Esophagus squamous epithelium (tissue), 5 donors: ENCODE results near the gene C4orf54. TPM values are rescaled to one million over a fixed set of nuclear protein-coding genes. Genes with fewer than 3 reads are reported as not detected.
A peak's percentile ranks its signal among the peaks of the same experiment; 100 is the strongest.

Experiments used
- DNase-seq: peaks from one replicate; lab custom pipeline; 2025; lab: John Stamatoyannopoulos, UW
- H3K27ac ChIP-seq, 4 donors: fragments of 200-600 bp; sonication (generic); one replicate each; pipeline ENCODE4 v1.5.1; 2016 to 2019; ENCODE audit warnings: mild to moderate bottlenecking in 1 of 4
- H3K27me3 ChIP-seq, 4 donors: fragments of 200-600 bp; sonication (generic); 1 replicate in 3 of 4; 2 replicates in 1 of 4; pipeline versions ENCODE4 v1.5.1 to v1.6.0; 2017 to 2021; ENCODE audit warnings: antibody characterized with exemption in 1 of 4
- H3K36me3 ChIP-seq, 3 donors: fragments of 200-600 bp; sonication (generic); one replicate each; pipeline ENCODE4 v1.5.1; 2016 to 2019
- H3K4me1 ChIP-seq, 3 donors: fragments of 200-600 bp; sonication (generic); one replicate each; pipeline ENCODE4 v1.5.1; 2017 to 2019
- H3K4me3 ChIP-seq, 4 donors: fragments of 200-600 bp; sonication (generic); 1 replicate in 3 of 4; 2 replicates in 1 of 4; pipeline ENCODE4 v1.5.1; 2016 to 2019; ENCODE audit warnings: mild to moderate bottlenecking in 2 of 4, moderate library complexity in 1 of 4
- H3K9me3 ChIP-seq, 3 donors: fragments of 200-600 bp; sonication (generic); one replicate each; pipeline ENCODE4 v1.5.1; 2016 to 2019
- CTCF ChIP-seq, 6 experiments: fragments of 450-650 bp in 4 of 6; fragments of 200-600 bp in 2 of 6; sonication (generic) in 2 of 6; IDR thresholded peaks; one replicate each; pipeline ENCODE4 v1.5.1; 2016 to 2019; ENCODE audit warnings: antibody characterized with exemption in 6 of 6, mild to moderate bottlenecking in 4 of 6, moderate library complexity in 4 of 6
- POLR2A ChIP-seq, 4 donors: fragments of 450-650 bp; IDR thresholded peaks; one replicate each; pipeline ENCODE4 v1.6.1; 2017; ENCODE audit warnings: antibody characterized with exemption in 4 of 4, mild to moderate bottlenecking in 4 of 4, moderate library complexity in 3 of 4
- WGBS, 2 donors: methylation state at CpG; one replicate each; pipeline ENCODE4 v1.1.5; 2018; 5-methylcytosine and 5-hydroxymethylcytosine counted together
- intact Hi-C: fragments of 100-400 bp; cut with DNase I; formaldehyde crosslinking; loops from one replicate; pipeline ENCODE4 v1.15.0; 2022
- total RNA-seq, 4 donors: library from RNA; depleted of rRNA; stranded (reverse); fragments of >200 nt; gene quantifications; one replicate each; pipeline ENCODE4 v1.1.0, GENCODE V29; 2016
- donor health status: DM: yes; HTN: yes; CAD: no.

Gene C4orf54
- total RNA-seq, 4 donors from 2014 or later: under 0.01 TPM; not detected in 3

GRCh38 chr4:99679204-99679603 is 21.6 kb upstream of the C4orf54 start:
- H3K4me1 ChIP-seq: peaks cover 0 to 9% (median 0%) of the 10 kb centered on the region in 3 donors
- no peaks in the 10 kb centered on the region for H3K9me3 ChIP-seq
- intact Hi-C loops: no loop called here
- H3K27ac ChIP-seq: peak overlapping the region in 1 of 4 donors; percentile 36
- H3K36me3 ChIP-seq: no peaks in the 10 kb centered on the region
- TF ChIP-seq POLR2A (IDR thresholded peaks at IDR 0.05) (no peak), CTCF (IDR thresholded peaks at IDR 0.05) (peak in 1 of 6 experiments; percentile 31)
- no peak overlapping the region for H3K4me3 ChIP-seq
- H3K27me3 ChIP-seq: no peaks in the 10 kb centered on the region
- WGBS, 2 donors: 14 to 23% methylated on average over 4 of the region's 4 CpGs
- no peak for DNase-seq

- no peak overlapping the region for H3K27ac ChIP-seq
- WGBS, 2 donors: 52 to 56% methylated on average over 1 of the region's 1 CpG
- no peaks in the 10 kb centered on the region for H3K27me3 ChIP-seq
- intact Hi-C loops: no loop called here
- H3K4me3 ChIP-seq: no peak overlapping the region
- peaks cover 0 to 9% (median 0%) of the 10 kb centered on the region in 3 donors for H3K4me1 ChIP-seq
- no peaks in the 10 kb centered on the region for H3K36me3 ChIP-seq
- H3K9me3 ChIP-seq: peaks cover 0 to 20% (median 0%) of the 10 kb centered on the region in 3 donors
- no peak for DNase-seq
- TF ChIP-seq POLR2A (IDR thresholded peaks at IDR 0.05) (no peak), CTCF (IDR thresholded peaks at IDR 0.05) (no peak)
Observed at GRCh38 chr4:99677161-99677560, 19.5 kb upstream of the C4orf54 start.

DNA sequence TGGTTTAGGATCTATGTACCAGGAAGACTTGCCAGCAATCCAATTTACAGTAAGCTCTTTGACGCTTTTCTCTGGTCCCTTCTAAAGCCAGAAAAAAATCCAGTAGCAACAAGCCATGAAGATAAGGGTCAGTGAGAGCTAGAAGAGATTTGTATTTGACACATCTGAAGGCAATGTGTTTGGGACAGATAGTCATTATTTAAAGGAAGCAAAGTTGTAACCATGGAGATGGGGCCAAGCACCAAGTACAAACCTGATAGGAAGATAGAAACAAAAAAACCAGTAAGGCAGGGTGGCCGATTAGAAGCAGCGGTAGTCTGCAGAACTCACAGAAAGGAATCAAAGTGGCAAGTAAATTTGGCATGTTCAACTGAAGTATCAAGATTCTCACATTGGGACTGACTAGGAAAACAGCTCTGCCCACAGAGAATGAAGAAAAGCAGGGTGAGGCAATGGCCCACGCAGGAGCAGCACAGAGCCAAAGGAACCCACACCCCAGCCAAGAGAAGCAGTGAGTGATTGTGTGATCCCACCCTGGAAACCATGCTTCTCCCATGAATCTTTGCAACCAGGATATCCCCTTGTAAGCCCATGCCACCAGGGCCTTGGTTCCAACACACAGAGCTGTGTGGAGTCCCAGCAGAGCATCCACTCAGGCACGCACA is 12.9 kb upstream of the C4orf54 start:
- intact Hi-C loops: no loop called here
- Histone ChIP-seq H3K4me1 (peaks cover 0 to 4% (median 0%) of the 10 kb centered on the region in 3 donors), H3K9me3 (peaks cover 0 to 20% (median 0%) of the 10 kb centered on the region in 3 donors), H3K27ac (no peak overlapping the region), H3K4me3 (no peak overlapping the region), H3K36me3 (no peaks in the 10 kb centered on the region), H3K27me3 (no peaks in the 10 kb centered on the region)
- TF ChIP-seq POLR2A (IDR thresholded peaks at IDR 0.05): no peak
- TF ChIP-seq CTCF (IDR thresholded peaks at IDR 0.05): no peak
- DNase-seq: no peak
- 40 to 47% methylated on average over 5 of the region's 5 CpGs for WGBS, 2 donors

GRCh38 chr4:99669084-99669483 is 11.5 kb upstream of the C4orf54 start:
- no peak overlapping the region for H3K4me3 ChIP-seq
- H3K36me3 ChIP-seq: no peaks in the 10 kb centered on the region
- H3K27me3 ChIP-seq: no peaks in the 10 kb centered on the region
- DNase-seq: no peak
- peaks cover 0 to 4% (median 0%) of the 10 kb centered on the region in 3 donors for H3K4me1 ChIP-seq
- H3K9me3 ChIP-seq: peaks cover 0 to 19% (median 0%) of the 10 kb centered on the region in 3 donors
- 90 to 100% methylated on average over 1 of the region's 1 CpG for WGBS, 2 donors
- TF ChIP-seq CTCF (IDR thresholded peaks at IDR 0.05) (no peak), POLR2A (IDR thresholded peaks at IDR 0.05) (no peak)
- H3K27ac ChIP-seq: no peak overlapping the region
- intact Hi-C loops: no loop called here

- H3K9me3 ChIP-seq: peaks cover 0 to 13% (median 0%) of the 10 kb centered on the region in 3 donors
- no peak for DNase-seq
- no peak for TF ChIP-seq POLR2A (IDR thresholded peaks at IDR 0.05)
- no peak for TF ChIP-seq CTCF (IDR thresholded peaks at IDR 0.05)
- intact Hi-C loops: no loop called here
- no peak overlapping the region for H3K27ac ChIP-seq
- H3K4me1 ChIP-seq: peaks cover 0 to 4% (median 0%) of the 10 kb centered on the region in 3 donors
- H3K36me3 ChIP-seq: no peaks in the 10 kb centered on the region
- 71 to 89% methylated on average over 1 of the region's 1 CpG for WGBS, 2 donors
- no peak overlapping the region for H3K4me3 ChIP-seq
- H3K27me3 ChIP-seq: no peaks in the 10 kb centered on the region
Observed at GRCh38 chr4:99668472-99668871, 10.8 kb upstream of the C4orf54 start.
